ENCODE results near the gene PRR13.

PRR13 gene

GRCh38 chr12:53486736-53487487 lies 45.4 kb downstream of the PRR13 start:
- H3K9ac ChIP-seq (ENCODE audit: low read length), result no peak overlapping the region
- H3K27me3 ChIP-seq (ENCODE audit: control insufficient read depth, insufficient read depth, low read length), result no peaks in the 10 kb centered on the region
- peaks cover 28% of the 10 kb centered on the region for H3K36me3 ChIP-seq (ENCODE audit: control insufficient read depth, low read depth, low read length)

GRCh38 chr12:53489242-53489864 lies 47.8 kb downstream of the PRR13 start:
- Histone ChIP-seq H3K9ac (ENCODE audit: low read length) (no peak overlapping the region), H3K27ac (ENCODE audit: low read length) (no peak overlapping the region), H3K27me3 (ENCODE audit: control insufficient read depth, insufficient read depth, low read length) (no peaks in the 10 kb centered on the region), H3K36me3 (ENCODE audit: control insufficient read depth, low read depth, low read length) (peaks cover 16% of the 10 kb centered on the region), H3K9me3 (ENCODE audit: control insufficient read depth, low read depth, low read length) (no peaks in the 10 kb centered on the region), H3K4me3 (ENCODE audit: low read length) (no peak overlapping the region), H3K4me1 (ENCODE audit: control insufficient read depth, low read depth, low read length) (peaks cover 13% of the 10 kb centered on the region)

More at GRCh38 chr12:53486736-53487487, 45.4 kb downstream of the PRR13 start:
- H3K4me3 ChIP-seq (ENCODE audit: low read length), result no peak overlapping the region
- no peak overlapping the region for H3K27ac ChIP-seq (ENCODE audit: low read length)
- H3K4me1 ChIP-seq (ENCODE audit: control insufficient read depth, low read depth, low read length), result no peaks in the 10 kb centered on the region
- no peaks in the 10 kb centered on the region for H3K9me3 ChIP-seq (ENCODE audit: control insufficient read depth, low read depth, low read length)

GRCh38 chr12:53492188-53492587 lies 50.7 kb downstream of the PRR13 start:
- Histone ChIP-seq H3K36me3 (ENCODE audit: control insufficient read depth, low read depth, low read length) (no peaks in the 10 kb centered on the region), H3K27ac (ENCODE audit: low read length) (peak overlapping the region; percentile 11), H3K4me1 (ENCODE audit: control insufficient read depth, low read depth, low read length) (peaks cover 27% of the 10 kb centered on the region), H3K27me3 (ENCODE audit: control insufficient read depth, insufficient read depth, low read length) (no peaks in the 10 kb centered on the region), H3K9me3 (ENCODE audit: control insufficient read depth, low read depth, low read length) (no peaks in the 10 kb centered on the region), H3K4me3 (ENCODE audit: low read length) (peak overlapping the region; percentile 55), H3K9ac (ENCODE audit: low read length) (peak overlapping the region; percentile 59)

- Histone ChIP-seq H3K36me3 (ENCODE audit: control insufficient read depth, low read depth, low read length) (no peaks in the 10 kb centered on the region), H3K4me3 (ENCODE audit: low read length) (peak overlapping the region; percentile 55), H3K27me3 (ENCODE audit: control insufficient read depth, insufficient read depth, low read length) (no peaks in the 10 kb centered on the region), H3K9me3 (ENCODE audit: control insufficient read depth, low read depth, low read length) (no peaks in the 10 kb centered on the region), H3K4me1 (ENCODE audit: control insufficient read depth, low read depth, low read length) (peaks cover 36% of the 10 kb centered on the region), H3K27ac (ENCODE audit: low read length) (peak overlapping the region; percentile 11), H3K9ac (ENCODE audit: low read length) (peak overlapping the region; percentile 59)
Measured at GRCh38 chr12:53492830-53493609, 51.5 kb downstream of the PRR13 start.

- Histone ChIP-seq H3K27ac (ENCODE audit: low read length) (no peak overlapping the region), H3K9ac (ENCODE audit: low read length) (peak overlapping the region; percentile 20), H3K4me3 (ENCODE audit: low read length) (peak overlapping the region; percentile 55)
Measured at GRCh38 chr12:53493610-53494391, 52.3 kb downstream of the PRR13 start.

More at GRCh38 chr12:53493610-53494391, 52.3 kb downstream of the PRR13 start:
- Histone ChIP-seq H3K36me3 (ENCODE audit: control insufficient read depth, low read depth, low read length) (no peaks in the 10 kb centered on the region), H3K4me1 (ENCODE audit: control insufficient read depth, low read depth, low read length) (peaks cover 41% of the 10 kb centered on the region), H3K27me3 (ENCODE audit: control insufficient read depth, insufficient read depth, low read length) (no peaks in the 10 kb centered on the region), H3K9me3 (ENCODE audit: control insufficient read depth, low read depth, low read length) (no peaks in the 10 kb centered on the region)
